GM12865 (cell line): ENCODE data around the gene F12.
A peak's percentile ranks its signal among the peaks of the same experiment; 100 is the strongest.

Source experiments
- DNase-seq: peaks from one replicate; pipeline ENCODE4 v3.0.0; 2010; ENCODE audit warnings: low read depth
- H3K4me3 ChIP-seq: 2 replicates; pipeline ENCODE4 v1.5.1; 2011; ENCODE audit warnings: mild to moderate bottlenecking, low read depth, low read length, control low read depth
- CTCF ChIP-seq: IDR thresholded peaks from 2 replicates; pipeline ENCODE4 v1.5.1; 2011; ENCODE audit warnings: low read length, control low read depth, low read depth, inconsistent platforms; ENCODE audit not compliant: insufficient read depth; ENCODE audit errors: missing control alignments

F12 gene

DNA sequence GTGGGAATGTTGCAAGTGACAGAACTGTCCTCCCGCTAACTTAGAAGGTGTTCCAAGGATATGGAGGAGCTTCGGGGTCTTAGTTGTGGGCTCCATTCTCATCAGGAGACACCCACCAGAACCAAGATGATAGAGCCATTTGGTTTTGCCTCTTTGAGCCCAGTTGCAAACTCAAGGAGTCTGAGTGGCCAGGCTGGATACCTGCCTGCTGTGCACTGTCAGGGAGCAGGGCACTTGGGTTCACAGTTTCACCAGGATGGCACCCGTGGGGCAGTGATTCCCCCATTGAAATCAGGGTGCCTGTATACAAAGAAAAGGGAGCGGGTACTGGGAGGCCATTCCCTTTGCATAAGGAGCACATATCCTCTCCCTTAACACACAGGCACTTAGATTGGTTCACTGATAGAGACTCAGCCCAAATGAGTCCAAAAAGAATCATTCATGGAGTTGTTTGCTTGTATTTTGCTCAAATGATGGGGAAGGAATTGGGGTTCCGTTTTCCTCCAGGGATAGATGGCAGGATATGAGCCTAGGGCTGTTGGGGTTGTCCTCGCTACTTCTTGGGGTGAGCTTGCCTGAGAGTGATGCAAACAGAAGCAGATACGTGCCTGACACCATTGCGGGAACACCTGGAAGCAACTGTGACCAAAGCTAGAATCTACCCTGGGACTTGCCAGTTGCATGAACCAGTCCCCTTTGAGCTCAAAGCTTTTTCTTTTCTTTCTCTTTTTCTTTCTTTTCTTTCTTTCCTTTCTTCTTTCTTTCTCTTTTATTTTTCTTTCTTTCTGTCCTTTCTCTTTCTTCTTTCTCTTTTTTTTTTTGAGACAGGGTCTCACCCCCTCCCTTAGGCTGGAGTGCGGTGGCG is 35.9 kb upstream of the F12 start:
- TF ChIP-seq CTCF = no peak
- peak overlapping the region; percentile 73; the same call in 1 of the 2 replicates for H3K4me3 ChIP-seq
- peak; percentile 67 for DNase-seq

GRCh38 chr5:177444106-177445051 is 35.0 kb upstream of the F12 start:
- TF ChIP-seq CTCF = no peak
- peak; percentile 54 for DNase-seq
- no peak overlapping the region for H3K4me3 ChIP-seq

GRCh38 chr5:177443144-177443983 is 34.0 kb upstream of the F12 start:
- no peak overlapping the region for H3K4me3 ChIP-seq
- DNase-seq = no peak
- no peak for TF ChIP-seq CTCF

GRCh38 chr5:177442066-177442826 is 32.9 kb upstream of the F12 start:
- no peak overlapping the region for H3K4me3 ChIP-seq
- no peak for TF ChIP-seq CTCF
- no peak for DNase-seq

DNA sequence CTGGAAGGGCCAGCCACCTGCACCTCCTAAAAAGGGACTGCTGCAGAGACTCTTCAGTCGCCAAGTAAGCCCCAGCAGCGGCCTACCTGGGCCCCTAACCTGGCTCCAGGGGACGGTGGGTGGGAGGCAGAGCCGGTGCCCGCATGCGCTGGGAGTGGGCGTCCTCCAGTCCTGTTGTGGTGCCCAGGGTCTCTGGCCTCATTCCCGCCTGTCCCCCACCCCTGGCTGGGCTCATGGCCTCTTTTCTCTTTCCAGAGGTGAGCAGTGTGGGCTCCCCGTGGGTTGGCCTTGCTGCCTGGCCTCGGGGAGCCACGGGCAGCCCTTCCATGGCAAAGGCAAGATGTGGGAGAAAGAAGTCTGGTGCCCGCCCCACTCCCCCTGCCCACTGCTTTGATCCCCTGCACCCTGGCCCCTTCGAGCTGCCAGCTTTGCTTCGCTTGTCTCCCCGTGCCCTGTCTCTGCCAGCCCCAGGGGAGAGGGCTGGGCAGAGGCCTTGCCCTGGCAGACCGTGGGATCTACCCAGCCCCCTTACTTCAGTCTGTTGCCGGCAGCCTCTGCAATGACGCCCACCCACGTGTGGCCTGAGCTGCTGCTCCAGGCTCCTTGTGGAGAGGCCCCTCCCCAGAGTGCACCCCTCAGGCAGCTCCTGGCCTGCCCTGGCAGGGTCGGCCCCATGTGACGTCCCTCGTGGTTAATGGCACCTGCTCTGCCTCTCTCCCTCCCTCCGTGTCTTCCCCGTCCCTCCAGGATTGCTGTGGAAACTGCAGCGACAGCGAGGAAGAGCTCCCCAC is 31.8 kb upstream of the F12 start:
- DNase-seq = no peak
- no peak for TF ChIP-seq CTCF
- H3K4me3 ChIP-seq = no peak overlapping the region
